Smooth muscle cell (in vitro differentiated cells): Measurements from ENCODE around the gene LAMA5. TPM values are rescaled to one million over a fixed set of nuclear protein-coding genes. Genes with fewer than 3 reads are reported as not detected.

Source experiments
- DNase-seq: peaks from one replicate; lab custom pipeline; 2025; ENCODE audit not compliant: unreplicated experiment; lab: John Stamatoyannopoulos, UW
- H2AFZ ChIP-seq: fragments of 200-600 bp; sonication (generic); 2 replicates; pipeline ENCODE4 v1.6.0; 2016; ENCODE audit warnings: antibody characterized with exemption, low read depth, mild to moderate bottlenecking
- H3F3A ChIP-seq: fragments of 200-600 bp; sonication (generic); 2 replicates; pipeline ENCODE4 v1.6.0; 2017; ENCODE audit warnings: antibody characterized with exemption, low read depth
- H3K27ac ChIP-seq: fragments of 200-600 bp; sonication (generic); 2 replicates; pipeline ENCODE4 v1.5.1; 2016; ENCODE audit warnings: low read depth, mild to moderate bottlenecking
- H3K27me3 ChIP-seq: fragments of 200-600 bp; sonication (generic); 2 replicates; pipeline ENCODE4 v1.6.1; 2016; ENCODE audit warnings: low read depth, mild to moderate bottlenecking
- H3K36me3 ChIP-seq: fragments of 200-600 bp; sonication (generic); 2 replicates; pipeline ENCODE4 v1.5.1; 2016; ENCODE audit warnings: low read depth
- H3K4me1 ChIP-seq: fragments of 200-600 bp; sonication (generic); 2 replicates; pipeline ENCODE4 v1.5.1; 2016; ENCODE audit warnings: low read depth
- H3K4me2 ChIP-seq: fragments of 200-600 bp; sonication (generic); 2 replicates; pipeline ENCODE4 v1.6.0; 2016; ENCODE audit warnings: mild to moderate bottlenecking
- H3K4me3 ChIP-seq: fragments of 200-600 bp; sonication (generic); 2 replicates; pipeline ENCODE4 v1.5.1; 2016; ENCODE audit warnings: mild to moderate bottlenecking
- H3K79me2 ChIP-seq: fragments of 200-600 bp; sonication (generic); 2 replicates; pipeline ENCODE4 v1.6.0; 2016; ENCODE audit warnings: low read depth, mild to moderate bottlenecking
- H3K9ac ChIP-seq: fragments of 200-600 bp; sonication (generic); 2 replicates; pipeline ENCODE4 v1.6.0; 2016; ENCODE audit warnings: low read depth
- H3K9me3 ChIP-seq: fragments of 200-600 bp; sonication (generic); replicated peaks from 2 replicates; pipeline ENCODE4 v1.5.1; 2016; ENCODE audit warnings: low read depth
- H4K20me1 ChIP-seq: fragments of 200-600 bp; sonication (generic); 2 replicates; pipeline ENCODE4 v1.6.0; 2016; ENCODE audit warnings: low read depth
- WGBS: methylation state at CpG from one replicate; pipeline ENCODE4 v1.1.7; 2016; ENCODE audit warnings: low lambda C conversion rate; 5-methylcytosine and 5-hydroxymethylcytosine counted together
- polyA plus RNA-seq: library from polyadenylated mRNA; unstranded; fragments of >200 nt; fragmentation: Nextera tagmentation; extraction: Ambion mirVana; gene quantifications from 2 replicates; pipeline ENCODE4 v1.2.1, GENCODE V29; 2016
- total RNA-seq: library from RNA; depleted of rRNA; stranded (reverse); fragments of >200 nt; gene quantifications from 2 replicates; pipeline ENCODE4 v1.2.3, GENCODE V29; 2014
- TF ChIP-seq, protein P1 (sequence below): fragments of 200-600 bp; sonication (generic); IDR thresholded peaks from 2 replicates; pipeline ENCODE4 v1.5.1; 2017; ENCODE audit warnings: borderline replicate concordance, mild to moderate bottlenecking, antibody characterized with exemption; ENCODE audit not compliant: insufficient read depth, poor library complexity, severe bottlenecking

Gene LAMA5
- total and polyA plus RNA-seq, 2 experiments from 2014 or later = 27.5 to 27.6 TPM

DNA sequence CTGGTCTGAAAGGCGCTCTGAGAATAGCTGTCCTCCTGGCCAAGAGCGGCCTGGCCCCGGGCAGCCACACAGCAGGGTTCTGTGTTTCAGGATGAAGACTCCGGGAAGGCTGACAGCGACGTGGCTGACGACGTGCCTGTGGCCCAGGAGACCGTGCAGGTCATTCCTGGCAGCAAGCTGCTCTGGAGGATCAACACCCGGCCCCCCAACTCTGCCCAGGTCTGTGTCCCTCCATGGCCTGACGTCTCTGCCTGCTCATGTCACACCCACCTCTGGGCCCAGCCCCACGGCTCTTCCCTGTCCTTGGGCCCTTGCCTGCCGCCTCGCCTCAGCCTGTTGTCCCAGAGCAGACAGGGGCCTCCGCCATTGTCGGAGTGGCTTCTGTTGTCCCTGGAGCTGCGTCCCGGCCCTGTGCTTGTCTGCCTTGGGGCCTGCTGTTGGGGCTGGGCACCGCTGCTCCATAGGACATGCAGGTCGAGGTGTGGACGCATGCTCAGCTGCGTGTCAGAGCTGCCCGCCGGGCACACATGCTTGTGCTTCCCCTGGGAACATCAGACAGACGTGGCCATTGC, 80.5 kb downstream of the LAMA5 start:
- H3K4me2 ChIP-seq = no peak overlapping the region
- no peaks in the 10 kb centered on the region for H3K4me1 ChIP-seq
- peaks cover 9% of the 10 kb centered on the region for H4K20me1 ChIP-seq
- no peak for DNase-seq
- H3K9ac ChIP-seq = no peak overlapping the region
- TF ChIP-seq, protein P1, sequence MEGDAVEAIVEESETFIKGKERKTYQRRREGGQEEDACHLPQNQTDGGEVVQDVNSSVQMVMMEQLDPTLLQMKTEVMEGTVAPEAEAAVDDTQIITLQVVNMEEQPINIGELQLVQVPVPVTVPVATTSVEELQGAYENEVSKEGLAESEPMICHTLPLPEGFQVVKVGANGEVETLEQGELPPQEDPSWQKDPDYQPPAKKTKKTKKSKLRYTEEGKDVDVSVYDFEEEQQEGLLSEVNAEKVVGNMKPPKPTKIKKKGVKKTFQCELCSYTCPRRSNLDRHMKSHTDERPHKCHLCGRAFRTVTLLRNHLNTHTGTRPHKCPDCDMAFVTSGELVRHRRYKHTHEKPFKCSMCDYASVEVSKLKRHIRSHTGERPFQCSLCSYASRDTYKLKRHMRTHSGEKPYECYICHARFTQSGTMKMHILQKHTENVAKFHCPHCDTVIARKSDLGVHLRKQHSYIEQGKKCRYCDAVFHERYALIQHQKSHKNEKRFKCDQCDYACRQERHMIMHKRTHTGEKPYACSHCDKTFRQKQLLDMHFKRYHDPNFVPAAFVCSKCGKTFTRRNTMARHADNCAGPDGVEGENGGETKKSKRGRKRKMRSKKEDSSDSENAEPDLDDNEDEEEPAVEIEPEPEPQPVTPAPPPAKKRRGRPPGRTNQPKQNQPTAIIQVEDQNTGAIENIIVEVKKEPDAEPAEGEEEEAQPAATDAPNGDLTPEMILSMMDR = no peak
- WGBS = 96% methylated on average over 25 of the region's 25 CpGs
- no peaks in the 10 kb centered on the region for H3F3A ChIP-seq
- H3K27me3 ChIP-seq = no peaks in the 10 kb centered on the region
- H3K79me2 ChIP-seq = no peaks in the 10 kb centered on the region
- no peak overlapping the region for H3K4me3 ChIP-seq
- no peaks in the 10 kb centered on the region for H3K36me3 ChIP-seq
- H3K27ac ChIP-seq = no peak overlapping the region
- H2AFZ ChIP-seq = no peak overlapping the region
- no peaks in the 10 kb centered on the region for H3K9me3 ChIP-seq

DNA sequence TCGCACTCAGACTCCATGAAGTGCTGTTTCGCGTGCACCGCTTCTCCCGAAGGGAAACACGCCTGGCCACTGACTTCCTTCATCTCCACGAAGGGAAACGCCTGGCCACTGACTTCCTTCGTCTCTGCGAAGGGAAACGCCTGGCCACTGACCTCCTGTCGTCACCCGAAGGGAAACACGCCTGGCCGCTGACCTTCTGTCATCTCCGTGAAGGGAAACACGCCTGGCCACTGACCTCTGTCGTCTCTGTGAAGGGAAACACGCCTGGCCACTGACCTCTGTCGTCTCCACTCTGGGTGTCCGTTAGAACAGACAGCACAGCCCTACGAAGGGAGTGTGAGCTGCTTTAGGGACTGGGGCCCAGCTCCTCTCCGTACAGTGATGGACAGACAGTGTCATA, 81.4 kb downstream of the LAMA5 start:
- Histone ChIP-seq H3K4me3 (no peak overlapping the region), H3K27me3 (no peaks in the 10 kb centered on the region), H3K9ac (no peak overlapping the region), H4K20me1 (peaks cover 9% of the 10 kb centered on the region), H3K4me1 (no peaks in the 10 kb centered on the region), H3K79me2 (no peaks in the 10 kb centered on the region), H3K4me2 (no peak overlapping the region), H3K27ac (no peak overlapping the region), H3K9me3 (no peaks in the 10 kb centered on the region), H3F3A (no peaks in the 10 kb centered on the region), H3K36me3 (no peaks in the 10 kb centered on the region), H2AFZ (no peak overlapping the region)
- WGBS = 87% methylated on average over 23 of the region's 23 CpGs
- no peak for DNase-seq
- TF ChIP-seq, protein P1 = no peak

DNA sequence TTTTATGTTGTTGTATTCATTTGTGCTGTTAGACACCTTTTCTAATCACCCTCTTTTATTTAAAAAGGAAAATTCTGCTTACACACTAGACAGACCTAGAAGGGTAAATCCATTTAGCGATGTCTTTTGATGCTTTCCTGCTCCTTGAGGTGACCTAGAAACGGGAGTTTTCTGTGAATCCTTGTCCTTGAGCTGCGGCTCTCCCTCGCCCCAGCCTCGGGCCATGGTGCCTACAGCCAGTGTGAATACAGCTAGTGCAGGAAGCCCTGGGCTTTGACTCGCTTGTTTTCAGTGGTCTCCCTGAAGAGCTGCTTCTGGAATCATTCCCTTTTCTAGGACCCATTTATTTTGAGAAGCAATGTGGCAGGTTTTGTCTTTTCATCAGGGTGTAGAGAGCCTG, 82.0 kb downstream of the LAMA5 start:
- peaks cover 9% of the 10 kb centered on the region for H4K20me1 ChIP-seq
- no peaks in the 10 kb centered on the region for H3K36me3 ChIP-seq
- no peaks in the 10 kb centered on the region for H3K9me3 ChIP-seq
- no peak overlapping the region for H3K9ac ChIP-seq
- TF ChIP-seq, protein P1 = no peak
- no peak overlapping the region for H3K27ac ChIP-seq
- DNase-seq = no peak
- no peaks in the 10 kb centered on the region for H3F3A ChIP-seq
- 97% methylated on average over 6 of the region's 6 CpGs for WGBS
- H3K4me3 ChIP-seq = no peak overlapping the region
- H3K4me2 ChIP-seq = no peak overlapping the region
- no peak overlapping the region for H2AFZ ChIP-seq
- H3K79me2 ChIP-seq = no peaks in the 10 kb centered on the region
- H3K27me3 ChIP-seq = no peaks in the 10 kb centered on the region
- no peaks in the 10 kb centered on the region for H3K4me1 ChIP-seq

DNA sequence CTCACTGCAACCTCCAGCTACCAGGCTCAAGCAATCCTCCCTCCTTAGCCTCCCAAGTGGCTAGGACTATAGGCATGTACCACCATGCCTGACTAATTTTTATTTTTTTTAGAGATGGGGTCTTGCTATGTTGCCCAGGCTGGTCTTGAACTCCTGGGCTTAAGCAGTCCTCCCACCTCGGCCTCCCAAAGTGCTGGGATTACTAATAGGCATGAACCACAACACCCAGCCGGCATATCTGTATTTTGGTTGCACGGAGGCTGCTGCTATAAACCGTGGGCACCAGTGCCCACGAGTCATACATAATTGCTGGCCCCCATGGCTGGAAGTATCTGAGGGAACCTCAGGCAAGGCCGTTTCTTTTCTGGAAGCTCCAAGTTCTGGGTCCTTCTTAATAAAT, 82.7 kb downstream of the LAMA5 start:
- H3K4me3 ChIP-seq = no peak overlapping the region
- no peak overlapping the region for H3K9ac ChIP-seq
- H3K36me3 ChIP-seq = no peaks in the 10 kb centered on the region
- no peaks in the 10 kb centered on the region for H3F3A ChIP-seq
- H3K4me2 ChIP-seq = no peak overlapping the region
- TF ChIP-seq, protein P1 = no peak
- H3K9me3 ChIP-seq = no peaks in the 10 kb centered on the region
- H3K27me3 ChIP-seq = no peaks in the 10 kb centered on the region
- no peak overlapping the region for H2AFZ ChIP-seq
- no peak for DNase-seq
- peaks cover 9% of the 10 kb centered on the region for H4K20me1 ChIP-seq
- no peaks in the 10 kb centered on the region for H3K79me2 ChIP-seq
- WGBS = 87% methylated on average over 6 of the region's 6 CpGs
- no peak overlapping the region for H3K27ac ChIP-seq
- no peaks in the 10 kb centered on the region for H3K4me1 ChIP-seq
